Breast epithelium (tissue), 3 donors: Measurements from ENCODE around the gene TNK1.

Source experiments
- CTCF ChIP-seq, 3 donors: fragments of 450-650 bp; IDR thresholded peaks; one replicate each; pipeline ENCODE4 v1.5.1; 2016 to 2017; ENCODE audit warnings: antibody characterized with exemption in 3 of 3, mild to moderate bottlenecking in 3 of 3, moderate library complexity in 3 of 3
- POLR2A ChIP-seq: fragments of 450-650 bp; IDR thresholded peaks from one replicate; pipeline ENCODE4 v1.6.1; 2016; ENCODE audit warnings: antibody characterized with exemption, mild to moderate bottlenecking, moderate library complexity
- POLR2AphosphoS5 ChIP-seq, 3 donors: sonication (generic); formaldehyde crosslinking; IDR thresholded peaks; one replicate each; pipeline ENCODE4 v1.6.1; 2017; ENCODE audit warnings: antibody characterized with exemption in 3 of 3

- TF ChIP-seq CTCF (IDR thresholded peaks at IDR 0.05) (no peak), POLR2AphosphoS5 (IDR thresholded peaks at IDR 0.05) (no peak), POLR2A (no peak)
Measured at GRCh38 chr17:7357381-7357780, 23.5 kb upstream of the TNK1 start.
